SK-N-SH (cell line): Measurements from ENCODE around the gene USP10. TPM values are rescaled to one million over a fixed set of nuclear protein-coding genes. Genes with fewer than 3 reads are reported as not detected.
A peak's percentile ranks its signal among the peaks of the same experiment; 100 is the strongest.

Experiments
- CTCF ChIA-PET: fragments of 300-600, 350-600 bp; formaldehyde crosslinking; extraction: SDS; loops from one replicate; lab custom pipeline; 2021; lab: Yijun Ruan, JAX
- POLR2A ChIA-PET: fragments of 350-600 bp; sonication (Branson Sonifier 250); formaldehyde crosslinking; extraction: SDS; loops from one replicate; lab custom pipeline; 2020; ENCODE audit warnings: antibody characterized with exemption, inconsistent platforms; lab: Yijun Ruan, JAX
- DNase-seq: peaks from one replicate; pipeline ENCODE4 v3.0.0; 2012
- H2AFZ ChIP-seq: fragments of 200-600 bp; sonication (generic); 2 replicates; pipeline ENCODE4 v1.8.1; 2016; ENCODE audit warnings: antibody characterized with exemption, mild to moderate bottlenecking, low read depth
- H3F3A ChIP-seq: fragments of 200-600 bp; sonication (generic); replicated peaks from 2 replicates; pipeline ENCODE3; 2016; ENCODE audit warnings: antibody characterized with exemption, mild to moderate bottlenecking; ENCODE audit not compliant: insufficient read depth
- H3K27ac ChIP-seq, 2 experiments: fragments of 200-500 bp in 1 of 2; fragments of 200-600 bp in 1 of 2; sonication (Bioruptor generic) in 1 of 2; sonication (generic), shearing (Covaris generic) in 1 of 2; 2 replicates each; pipeline versions ENCODE4 v1.5.1 to v1.6.1; 2014 to 2016; ENCODE audit warnings: low read depth in 2 of 2, inconsistent platforms in 1 of 2, low read length in 1 of 2, mild to moderate bottlenecking in 1 of 2, mixed read lengths in 1 of 2
- H3K27me3 ChIP-seq: fragments of 200-600 bp; sonication (generic), shearing (Covaris generic); 2 replicates; pipeline ENCODE4 v1.6.1; 2016; ENCODE audit warnings: mixed run types; ENCODE audit not compliant: insufficient read depth
- H3K36me3 ChIP-seq, 2 experiments: fragments of 200-500 bp in 1 of 2; fragments of 200-600 bp in 1 of 2; sonication (Bioruptor generic) in 1 of 2; sonication (generic) in 1 of 2; replicated peaks in 1 of 2; 2 replicates each; pipeline versions ENCODE3 to v1.5.1; 2014 to 2016; ENCODE audit warnings: low read length in 1 of 2, mild to moderate bottlenecking in 1 of 2; ENCODE audit not compliant: insufficient read depth in 2 of 2, control insufficient read depth in 1 of 2
- H3K4me1 ChIP-seq, 2 experiments: fragments of 200-500 bp in 1 of 2; fragments of 200-600 bp in 1 of 2; sonication (Bioruptor generic) in 1 of 2; sonication (generic), shearing (Covaris generic) in 1 of 2; 2 replicates each; pipeline versions ENCODE4 v1.5.1 to v1.6.1; 2014 to 2016; ENCODE audit warnings: low read depth in 1 of 2, low read length in 1 of 2, mixed run types in 1 of 2; ENCODE audit not compliant: insufficient read depth in 2 of 2, control insufficient read depth in 1 of 2
- H3K4me2 ChIP-seq: fragments of 200-600 bp; sonication (generic), shearing (Covaris generic); 2 replicates; pipeline ENCODE4 v1.6.1; 2017; ENCODE audit warnings: mixed run types
- H3K4me3 ChIP-seq, 2 experiments: fragments of 200-500 bp in 1 of 2; fragments of 200-600 bp in 1 of 2; sonication (Bioruptor generic) in 1 of 2; sonication (generic), shearing (Covaris generic) in 1 of 2; 2 replicates each; pipeline versions ENCODE4 v1.5.1 to v1.8.1; 2014 to 2016; ENCODE audit warnings: low read depth in 2 of 2, inconsistent platforms in 1 of 2, low read length in 1 of 2, mild to moderate bottlenecking in 1 of 2, mixed read lengths in 1 of 2, moderate library complexity in 1 of 2
- H3K79me2 ChIP-seq: fragments of 200-600 bp; sonication (generic); 2 replicates; pipeline ENCODE4 v1.8.1; 2017; ENCODE audit warnings: mild to moderate bottlenecking; ENCODE audit not compliant: insufficient read depth
- H3K9ac ChIP-seq: fragments of 200-600 bp; sonication (generic); 2 replicates; pipeline ENCODE4 v1.6.1; 2017; ENCODE audit warnings: mixed run types
- H3K9me2 ChIP-seq: fragments of 200-600 bp; sonication (generic); 2 replicates; pipeline ENCODE4 v1.6.1; 2017; ENCODE audit warnings: mixed run types
- H3K9me3 ChIP-seq: fragments of 200-600 bp; sonication (generic); 2 replicates; pipeline ENCODE4 v1.6.1; 2017; ENCODE audit warnings: mixed run types, mild to moderate bottlenecking, moderate library complexity
- H4K20me1 ChIP-seq: fragments of 200-600 bp; sonication (generic); 2 replicates; pipeline ENCODE4 v1.6.1; 2017; ENCODE audit warnings: mild to moderate bottlenecking, mixed run types; ENCODE audit not compliant: insufficient read depth
- FOSL2 ChIP-seq: IDR thresholded peaks from 2 replicates; pipeline ENCODE4 v1.4.0; 2012; ENCODE audit warnings: low read depth, mild to moderate bottlenecking, moderate library complexity, borderline replicate concordance
- FOXJ3 ChIP-seq: sonication (generic); formaldehyde crosslinking; IDR thresholded peaks from 2 replicates; pipeline ENCODE4 v1.5.1; 2020; ENCODE audit warnings: mild to moderate bottlenecking, missing genetic modification reagents
- MXI1 ChIP-seq: IDR thresholded peaks from 2 replicates; pipeline ENCODE4 v1.6.1; 2012; ENCODE audit warnings: mild to moderate bottlenecking, low read depth, low read length, improper control_type of control experiment
- POLR2AphosphoS5 ChIP-seq: IDR thresholded peaks from 2 replicates; pipeline ENCODE4 v1.6.1; 2012; ENCODE audit warnings: low read depth, low read length
- TAF1 ChIP-seq: IDR thresholded peaks from 2 replicates; pipeline ENCODE4 v1.6.1; 2012; ENCODE audit warnings: low read depth, mild to moderate bottlenecking, low read length, moderate library complexity, borderline replicate concordance
- TEAD4 ChIP-seq: IDR thresholded peaks from 2 replicates; pipeline ENCODE4 v1.4.0; 2012; ENCODE audit warnings: mild to moderate bottlenecking, borderline replicate concordance; ENCODE audit not compliant: insufficient read depth
- YY1 ChIP-seq: IDR thresholded peaks from 2 replicates; pipeline ENCODE4 v1.4.0; 2012; ENCODE audit warnings: low read depth, mild to moderate bottlenecking
- WGBS: methylation state at CpG from one replicate; pipeline ENCODE4 v1.1.6; 2017; ENCODE audit warnings: low lambda C conversion rate; 5-methylcytosine and 5-hydroxymethylcytosine counted together
- polyA plus RNA-seq, 3 experiments: library from polyadenylated mRNA; depleted of rRNA; stranded (reverse); fragments of >200 nt; gene quantifications; 2 replicates each; pipeline ENCODE4 v1.2.3, GENCODE V29; 2012
- TF ChIP-seq, protein P1 (sequence below): IDR thresholded peaks from 2 replicates; pipeline ENCODE4; 2012
- TF ChIP-seq, protein P2 (sequence below): IDR thresholded peaks from 2 replicates; pipeline ENCODE4 v1.4.0; 2012; ENCODE audit warnings: low read depth, borderline replicate concordance

The USP10 gene
- polyA plus RNA-seq, 1 of the 3 experiments (the other 2 are of a cell fraction), result 49.2 TPM

DNA sequence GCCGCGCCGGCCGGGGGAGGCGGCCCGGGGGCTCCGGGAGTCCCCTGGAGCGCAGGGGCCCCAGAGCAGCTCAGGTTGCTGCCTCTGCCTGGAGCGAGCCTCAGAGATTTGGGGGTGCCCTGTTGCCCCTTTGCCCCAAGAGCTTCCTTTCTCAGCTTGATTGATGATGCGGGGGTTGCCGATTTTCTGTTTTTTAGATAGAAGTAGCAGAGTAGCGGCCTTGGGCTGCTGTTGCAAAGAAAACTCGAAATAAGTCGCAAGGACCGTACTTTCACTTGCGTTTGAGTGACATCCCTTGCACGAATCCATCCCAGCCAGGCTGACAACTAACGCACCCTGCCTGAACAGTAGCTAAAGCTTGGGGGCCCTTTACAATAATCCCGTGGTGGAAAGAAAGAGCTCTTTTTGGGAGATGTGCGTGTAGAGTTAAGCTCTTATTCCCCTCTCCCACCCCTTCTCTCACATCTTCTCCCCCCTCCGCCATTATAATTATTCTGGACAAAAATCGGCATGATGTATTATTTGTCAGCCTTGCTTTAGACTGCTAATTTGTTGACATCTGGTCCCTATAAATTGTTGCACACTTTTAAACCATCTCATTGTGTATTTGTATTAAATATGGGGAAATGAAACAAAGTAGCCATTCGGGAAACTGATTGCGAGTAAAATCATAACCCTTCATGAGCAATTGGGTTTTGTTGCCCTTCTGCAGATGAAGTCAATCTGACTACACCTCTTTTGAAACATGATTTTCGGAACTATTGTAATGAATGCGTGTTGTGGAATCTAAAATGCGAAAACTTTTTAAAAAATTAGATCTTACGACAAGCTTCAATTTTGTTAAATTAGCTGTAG, 873 bp downstream of the USP10 start:
- peak overlapping the region; percentile 77 for H3K4me2 ChIP-seq
- no peaks in the 10 kb centered on the region for H3K36me3 ChIP-seq
- no peak overlapping the region; the same call in 1 of the 2 replicates for H2AFZ ChIP-seq
- H3K4me3 ChIP-seq, result peak overlapping the region; percentile 65 to 91
- TF ChIP-seq MXI1, result 0 out of 2 replicates have a peak, but pooled peaks have one; percentile 10
- no peak for TF ChIP-seq FOXJ3 (CRISPR knock-in tag)
- TF ChIP-seq, protein P1, sequence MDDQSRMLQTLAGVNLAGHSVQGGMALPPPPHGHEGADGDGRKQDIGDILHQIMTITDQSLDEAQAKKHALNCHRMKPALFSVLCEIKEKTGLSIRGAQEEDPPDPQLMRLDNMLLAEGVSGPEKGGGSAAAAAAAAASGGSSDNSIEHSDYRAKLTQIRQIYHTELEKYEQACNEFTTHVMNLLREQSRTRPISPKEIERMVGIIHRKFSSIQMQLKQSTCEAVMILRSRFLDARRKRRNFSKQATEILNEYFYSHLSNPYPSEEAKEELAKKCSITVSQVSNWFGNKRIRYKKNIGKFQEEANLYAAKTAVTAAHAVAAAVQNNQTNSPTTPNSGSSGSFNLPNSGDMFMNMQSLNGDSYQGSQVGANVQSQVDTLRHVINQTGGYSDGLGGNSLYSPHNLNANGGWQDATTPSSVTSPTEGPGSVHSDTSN, result peak; percentile 74
- TF ChIP-seq YY1, result no peak
- 7% methylated on average over 20 of the region's 28 CpGs for WGBS
- peaks cover 7 to 15% of the 10 kb centered on the region in 2 experiments; a peak in 2 of 4 replicates for H3K4me1 ChIP-seq
- peak overlapping the region; percentile 87 for H3K9ac ChIP-seq
- POLR2A ChIA-PET, result interaction anchor here (1.0 kb wide), 1 partner anchor 57 kb away, joined by 3 read pairs; no protein-coding TSS in a partner anchor
- DNase-seq, result peak; percentile 37
- peaks cover 54% of the 10 kb centered on the region for H4K20me1 ChIP-seq
- CTCF ChIA-PET, result interaction anchor here (0.7 to 6.0 kb wide), 5 partner anchors 25 to 78 kb away, joined by 3 to 39 read pairs (median 8); no protein-coding TSS in a partner anchor
- no peaks in the 10 kb centered on the region for H3F3A ChIP-seq
- H3K79me2 ChIP-seq, result peaks cover 59% of the 10 kb centered on the region
- H3K9me3 ChIP-seq, result no peaks in the 10 kb centered on the region
- H3K27me3 ChIP-seq, result no peaks in the 10 kb centered on the region
- H3K9me2 ChIP-seq, result no peaks in the 10 kb centered on the region
- H3K27ac ChIP-seq, result peak overlapping the region; percentile 58 to 71; a peak in 3 of 4 replicates

DNA sequence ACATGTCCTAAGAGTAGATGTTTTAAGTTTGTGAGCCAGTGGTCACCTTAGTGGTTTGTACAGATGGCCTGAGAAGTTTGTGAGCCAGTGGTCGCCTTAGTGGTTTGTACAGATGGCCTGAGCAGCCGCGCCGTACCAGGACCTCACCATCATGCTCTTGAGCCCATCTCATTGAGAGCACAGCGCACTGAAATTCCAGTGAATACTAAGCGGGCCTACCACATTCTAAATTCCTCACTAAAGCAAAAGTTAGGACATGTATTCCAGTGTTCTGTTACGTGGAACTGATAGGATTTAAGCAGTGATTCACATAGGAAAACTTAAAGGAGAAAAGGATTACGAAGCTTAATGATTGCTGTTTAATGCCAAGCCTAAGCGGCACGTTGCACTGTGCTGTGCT, 3.9 kb downstream of the USP10 start:
- POLR2A ChIA-PET, result no interaction called here

DNA sequence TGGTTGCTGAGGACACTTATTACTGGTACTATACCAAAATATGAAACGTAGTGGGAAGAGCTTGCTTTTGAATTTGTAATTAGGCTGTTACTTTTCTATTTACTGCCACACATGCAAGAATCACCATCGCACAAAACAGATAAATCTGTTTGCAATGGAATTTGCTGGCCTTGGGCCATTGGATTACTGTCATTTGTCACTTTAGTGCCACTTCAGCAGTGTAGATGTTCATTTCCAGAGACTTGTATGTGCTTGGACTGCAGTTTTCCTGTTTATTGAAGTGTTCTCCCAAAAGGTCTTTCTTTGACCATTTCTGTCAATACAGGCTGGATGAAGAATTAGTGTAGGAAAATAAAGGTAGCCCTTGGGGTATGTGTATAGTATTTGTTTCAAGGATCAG, 4.5 kb downstream of the USP10 start:
- Histone ChIP-seq H3K27ac (no peak overlapping the region), H3K4me3 (no peak overlapping the region), H3K27me3 (no peaks in the 10 kb centered on the region), H3K79me2 (peaks cover 94% of the 10 kb centered on the region), H3K9ac (no peak overlapping the region), H3K36me3 (no peaks in the 10 kb centered on the region), H3K9me3 (no peaks in the 10 kb centered on the region), H3K4me2 (no peak overlapping the region), H4K20me1 (peaks cover 87% of the 10 kb centered on the region), H3K4me1 (peaks cover 7 to 12% of the 10 kb centered on the region in 2 experiments; a peak in 2 of 4 replicates), H2AFZ (no peak overlapping the region), H3K9me2 (no peaks in the 10 kb centered on the region), H3F3A (no peaks in the 10 kb centered on the region)
- CTCF ChIA-PET, result interaction anchor here (0.8 to 6.0 kb wide), 5 partner anchors 22 to 267 kb away, joined by 3 to 39 read pairs (median 9); no protein-coding TSS in a partner anchor
- no peak for DNase-seq
- 95% methylated on average over 2 of the region's 2 CpGs for WGBS
- POLR2A ChIA-PET, result no interaction called here
- TF ChIP-seq, protein P2, sequence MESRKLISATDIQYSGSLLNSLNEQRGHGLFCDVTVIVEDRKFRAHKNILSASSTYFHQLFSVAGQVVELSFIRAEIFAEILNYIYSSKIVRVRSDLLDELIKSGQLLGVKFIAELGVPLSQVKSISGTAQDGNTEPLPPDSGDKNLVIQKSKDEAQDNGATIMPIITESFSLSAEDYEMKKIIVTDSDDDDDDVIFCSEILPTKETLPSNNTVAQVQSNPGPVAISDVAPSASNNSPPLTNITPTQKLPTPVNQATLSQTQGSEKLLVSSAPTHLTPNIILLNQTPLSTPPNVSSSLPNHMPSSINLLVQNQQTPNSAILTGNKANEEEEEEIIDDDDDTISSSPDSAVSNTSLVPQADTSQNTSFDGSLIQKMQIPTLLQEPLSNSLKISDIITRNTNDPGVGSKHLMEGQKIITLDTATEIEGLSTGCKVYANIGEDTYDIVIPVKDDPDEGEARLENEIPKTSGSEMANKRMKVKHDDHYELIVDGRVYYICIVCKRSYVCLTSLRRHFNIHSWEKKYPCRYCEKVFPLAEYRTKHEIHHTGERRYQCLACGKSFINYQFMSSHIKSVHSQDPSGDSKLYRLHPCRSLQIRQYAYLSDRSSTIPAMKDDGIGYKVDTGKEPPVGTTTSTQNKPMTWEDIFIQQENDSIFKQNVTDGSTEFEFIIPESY, result no peak
- no peak for TF ChIP-seq MXI1

More for the DNA sequence above, 3.9 kb downstream of the USP10 start:
- no peak for DNase-seq
- peaks cover 89% of the 10 kb centered on the region for H3K79me2 ChIP-seq
- CTCF ChIA-PET, result interaction anchor here (1.3 to 6.0 kb wide), 5 partner anchors 22 to 81 kb away, joined by 3 to 39 read pairs (median 11); no protein-coding TSS in a partner anchor
- no peak overlapping the region for H3K4me2 ChIP-seq
- no peaks in the 10 kb centered on the region for H3F3A ChIP-seq
- H3K9me3 ChIP-seq, result no peaks in the 10 kb centered on the region
- H4K20me1 ChIP-seq, result peaks cover 82% of the 10 kb centered on the region
- no peak overlapping the region for H3K9ac ChIP-seq
- H3K9me2 ChIP-seq, result no peaks in the 10 kb centered on the region
- no peaks in the 10 kb centered on the region for H3K27me3 ChIP-seq
- WGBS, result 97% methylated on average over 10 of the region's 10 CpGs
- no peak overlapping the region for H3K27ac ChIP-seq
- H3K4me1 ChIP-seq, result peaks cover 7 to 15% of the 10 kb centered on the region in 2 experiments; a peak in 2 of 4 replicates
- H3K36me3 ChIP-seq, result no peaks in the 10 kb centered on the region
- no peak overlapping the region for H2AFZ ChIP-seq
- TF ChIP-seq POLR2AphosphoS5 (no peak), TEAD4 (no peak), FOSL2 (no peak), TAF1 (no peak)
- no peak overlapping the region for H3K4me3 ChIP-seq
